Bronchial epithelial cell (primary cell): Measurements from ENCODE around the gene NTRK3. TPM values are rescaled to one million over a fixed set of nuclear protein-coding genes. Genes with fewer than 3 reads are reported as not detected.

ENCODE experiments used
- DNase-seq: peaks from one replicate; pipeline ENCODE4 v3.0.0-alpha.2; 2010; ENCODE audit warnings: low read depth
- FAIRE-seq: peaks from 2 replicates; lab custom pipeline; 2011; peaks lifted over from hg19 to GRCh38; lab: Jason Lieb, UNC
- H3K27me3 ChIP-seq: 2 replicates; pipeline ENCODE4 v1.5.1; 2011; ENCODE audit warnings: low read length; ENCODE audit not compliant: control insufficient read depth, insufficient read depth
- H3K36me3 ChIP-seq: 2 replicates; pipeline ENCODE4 v1.5.1; 2011; ENCODE audit warnings: low read length; ENCODE audit not compliant: control insufficient read depth, insufficient read depth
- H3K4me3 ChIP-seq: 2 replicates; pipeline ENCODE4 v1.5.1; 2011; ENCODE audit warnings: mild to moderate bottlenecking, low read depth, low read length, control low read depth
- CTCF ChIP-seq: IDR thresholded peaks from 2 replicates; pipeline ENCODE4 v1.5.1; 2011; ENCODE audit warnings: mild to moderate bottlenecking, moderate library complexity, low read length, control low read depth, inconsistent platforms; ENCODE audit not compliant: insufficient read depth, severe bottlenecking
- total RNA-seq: library from RNA; depleted of rRNA; stranded (reverse); fragments of >200 nt; gene quantifications from 2 replicates; pipeline ENCODE4 v1.2.1, GENCODE V29; 2014

The NTRK3 gene
- total RNA-seq, 1 donor from 2014 or later = not detected

GRCh38 chr15:88276821-88277410, 20.4 kb upstream of the NTRK3 start:
- H3K27me3 ChIP-seq = no peaks in the 10 kb centered on the region
- no peak for TF ChIP-seq CTCF
- FAIRE-seq = no peak

GRCh38 chr15:88275804-88276203, 19.3 kb upstream of the NTRK3 start:
- H3K36me3 ChIP-seq = no peaks in the 10 kb centered on the region
- DNase-seq (no peak), FAIRE-seq (no peak)
- no peaks in the 10 kb centered on the region for H3K27me3 ChIP-seq
- no peak overlapping the region for H3K4me3 ChIP-seq
- TF ChIP-seq CTCF = no peak

More at GRCh38 chr15:88276821-88277410, 20.4 kb upstream of the NTRK3 start:
- no peaks in the 10 kb centered on the region for H3K36me3 ChIP-seq
- no peak overlapping the region for H3K4me3 ChIP-seq
- DNase-seq = no peak

- DNase-seq = peak; percentile 35
Measured at GRCh38 chr15:88274553-88275460, 18.3 kb upstream of the NTRK3 start.

GRCh38 chr15:88272421-88272820, 15.9 kb upstream of the NTRK3 start:
- Histone ChIP-seq H3K36me3 (no peaks in the 10 kb centered on the region), H3K4me3 (no peak overlapping the region), H3K27me3 (no peaks in the 10 kb centered on the region)
- TF ChIP-seq CTCF = no peak
- FAIRE-seq (no peak), DNase-seq (no peak)

More at GRCh38 chr15:88274553-88275460, 18.3 kb upstream of the NTRK3 start:
- Histone ChIP-seq H3K4me3 (no peak overlapping the region), H3K27me3 (no peaks in the 10 kb centered on the region), H3K36me3 (no peaks in the 10 kb centered on the region)
- no peak for FAIRE-seq
- peak; percentile 92 for TF ChIP-seq CTCF

- no peak for DNase-seq
- no peaks in the 10 kb centered on the region for H3K36me3 ChIP-seq
- TF ChIP-seq CTCF = no peak
- H3K27me3 ChIP-seq = no peaks in the 10 kb centered on the region
- no peak overlapping the region for H3K4me3 ChIP-seq
- no peak for FAIRE-seq
Measured at GRCh38 chr15:88269356-88270062, 13.0 kb upstream of the NTRK3 start.
